ENCODE data around the gene ECE1.

The ECE1 gene

DNA sequence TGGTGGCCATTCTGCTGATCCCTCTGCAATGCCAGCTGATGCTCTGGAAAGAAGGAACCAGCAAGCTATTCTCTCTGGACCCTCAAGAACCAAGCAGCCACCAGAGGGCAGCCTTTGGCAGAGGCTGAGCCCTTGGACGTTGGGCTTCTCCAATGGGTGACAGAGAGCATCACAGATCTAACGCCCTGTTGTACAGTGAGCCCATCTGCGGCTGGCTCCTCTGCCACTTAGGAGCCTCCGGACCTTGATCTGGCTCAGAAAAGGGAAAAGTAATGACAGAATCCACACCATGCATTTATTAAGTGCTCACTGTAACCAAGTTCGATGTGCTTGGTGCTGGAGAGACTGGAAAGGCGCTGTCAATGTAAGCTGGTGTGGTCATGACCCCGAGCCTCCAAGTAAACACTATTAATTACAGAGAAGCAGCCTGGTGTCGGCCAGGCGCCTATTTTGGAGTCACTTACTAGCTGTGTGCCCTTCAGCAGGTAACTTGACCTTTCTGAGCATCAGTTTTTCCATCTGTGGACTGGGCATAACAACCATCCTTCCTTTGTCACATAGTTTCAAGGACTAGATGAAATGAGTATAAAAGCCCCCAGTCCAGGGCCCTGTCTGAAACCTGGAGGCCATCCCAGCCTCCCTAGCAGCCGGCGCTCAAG, 34.9 kb downstream of the ECE1 start:
- Histone ChIP-seq H3K4me1 (ENCODE audit: control insufficient read depth in 1 of 2, insufficient read depth in 2 of 2, low read length in 2 of 2) (peaks cover 2 to 6% of the 10 kb centered on the region in 2 experiments), H4K8ac (ENCODE audit: low read depth, low read length) (no peak overlapping the region), H3K36me3 (ENCODE audit: control insufficient read depth in 1 of 2, insufficient read depth in 2 of 2, low read length in 2 of 2) (peaks cover 9 to 10% of the 10 kb centered on the region in 2 experiments), H3K4me3 (ENCODE audit: low read depth, low read length) (no peak overlapping the region), H3K79me1 (ENCODE audit: low read length) (no peaks in the 10 kb centered on the region), H2AFZ (ENCODE audit: insufficient read depth, low read length, poor library complexity) (no peak overlapping the region), H3K9me3 (ENCODE audit: insufficient read depth, low read depth, low read length) (no peaks in the 10 kb centered on the region), H3K79me2 (ENCODE audit: control insufficient read depth, insufficient read depth, low read length, poor library complexity) (no peaks in the 10 kb centered on the region), H3K9ac (ENCODE audit: low read length) (no peak overlapping the region), H3K23ac (ENCODE audit: low read length) (no peak overlapping the region), H3K18ac (ENCODE audit: low read length) (no peak overlapping the region), H3K4ac (ENCODE audit: low read depth, low read length) (no peak overlapping the region), H3K4me2 (ENCODE audit: low read length) (no peak overlapping the region), H3K14ac (ENCODE audit: low read length) (no peak overlapping the region), H2BK12ac (ENCODE audit: low read length) (no peak overlapping the region), H2BK120ac (ENCODE audit: insufficient read depth, low read length, poor library complexity) (no peak overlapping the region), H3K27me3 (ENCODE audit: insufficient read depth, low read length) (no peaks in the 10 kb centered on the region), H4K91ac (ENCODE audit: low read depth, low read length) (no peak overlapping the region), H3K27ac (ENCODE audit: low read depth, low read length) (no peak overlapping the region), H2BK5ac (ENCODE audit: low read depth, low read length, poor library complexity) (no peak overlapping the region), H4K12ac (ENCODE audit: low read depth, low read length) (no peak overlapping the region), H2AK5ac (ENCODE audit: low read length) (no peak overlapping the region)
- peak; percentile 89 to 94 for DNase-seq
- no CpG with 5 or more reads among the region's 11 CpGs for WGBS (ENCODE audit: extremely low coverage, insufficient coverage, insufficient read length)

DNA sequence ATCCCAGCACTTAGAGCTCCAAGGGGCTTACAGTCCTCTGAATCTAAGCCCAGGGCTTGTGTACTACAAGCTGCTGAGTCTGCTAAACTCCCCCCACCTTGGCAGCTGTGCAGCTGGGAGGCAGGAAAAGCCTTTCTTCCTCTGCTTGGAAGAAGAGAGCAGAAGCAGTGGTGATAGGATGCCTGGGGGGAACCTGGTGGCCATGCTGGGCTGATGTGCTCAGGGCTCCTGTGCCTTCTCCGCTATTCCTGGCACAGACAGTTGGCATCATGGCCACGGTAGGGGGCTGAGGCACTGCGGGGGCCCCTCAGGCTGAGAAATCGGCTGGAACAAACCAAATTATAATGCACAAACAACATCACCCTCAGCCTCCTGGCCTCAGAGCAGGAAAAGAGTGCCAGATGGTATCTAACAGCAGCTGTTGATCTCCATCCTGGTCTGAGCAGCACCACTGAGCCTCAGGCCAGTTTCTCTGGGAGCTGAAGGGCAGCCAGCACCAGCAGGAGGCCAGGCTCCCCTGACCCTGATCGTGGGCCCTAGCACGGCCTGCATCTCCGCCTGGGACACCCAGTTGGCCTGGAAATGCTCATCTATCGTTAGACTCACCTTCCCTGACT, 35.8 kb downstream of the ECE1 start:
- Histone ChIP-seq H2AK5ac (ENCODE audit: low read length) (no peak overlapping the region), H3K9me3 (ENCODE audit: insufficient read depth, low read depth, low read length) (no peaks in the 10 kb centered on the region), H3K79me1 (ENCODE audit: low read length) (no peaks in the 10 kb centered on the region), H3K4me1 (ENCODE audit: control insufficient read depth in 1 of 2, insufficient read depth in 2 of 2, low read length in 2 of 2) (peaks cover 2 to 6% of the 10 kb centered on the region in 2 experiments), H2BK120ac (ENCODE audit: insufficient read depth, low read length, poor library complexity) (no peak overlapping the region), H2BK12ac (ENCODE audit: low read length) (no peak overlapping the region), H3K4me2 (ENCODE audit: low read length) (no peak overlapping the region), H4K12ac (ENCODE audit: low read depth, low read length) (no peak overlapping the region), H4K91ac (ENCODE audit: low read depth, low read length) (no peak overlapping the region), H3K23ac (ENCODE audit: low read length) (no peak overlapping the region), H3K4ac (ENCODE audit: low read depth, low read length) (no peak overlapping the region), H2BK5ac (ENCODE audit: low read depth, low read length, poor library complexity) (no peak overlapping the region), H2AFZ (ENCODE audit: insufficient read depth, low read length, poor library complexity) (no peak overlapping the region), H3K27me3 (ENCODE audit: insufficient read depth, low read length) (no peaks in the 10 kb centered on the region), H3K14ac (ENCODE audit: low read length) (no peak overlapping the region), H3K4me3 (ENCODE audit: low read depth, low read length) (no peak overlapping the region), H4K8ac (ENCODE audit: low read depth, low read length) (no peak overlapping the region), H3K18ac (ENCODE audit: low read length) (no peak overlapping the region), H3K79me2 (ENCODE audit: control insufficient read depth, insufficient read depth, low read length, poor library complexity) (no peaks in the 10 kb centered on the region), H3K36me3 (ENCODE audit: control insufficient read depth in 1 of 2, insufficient read depth in 2 of 2, low read length in 2 of 2) (peaks cover 7 to 8% of the 10 kb centered on the region in 2 experiments), H3K9ac (ENCODE audit: low read length) (no peak overlapping the region), H3K27ac (ENCODE audit: low read depth, low read length) (no peak overlapping the region)
- WGBS (ENCODE audit: extremely low coverage, insufficient coverage, insufficient read length) = no CpG with 5 or more reads among the region's 8 CpGs
- DNase-seq = peak; percentile 86 to 90

DNA sequence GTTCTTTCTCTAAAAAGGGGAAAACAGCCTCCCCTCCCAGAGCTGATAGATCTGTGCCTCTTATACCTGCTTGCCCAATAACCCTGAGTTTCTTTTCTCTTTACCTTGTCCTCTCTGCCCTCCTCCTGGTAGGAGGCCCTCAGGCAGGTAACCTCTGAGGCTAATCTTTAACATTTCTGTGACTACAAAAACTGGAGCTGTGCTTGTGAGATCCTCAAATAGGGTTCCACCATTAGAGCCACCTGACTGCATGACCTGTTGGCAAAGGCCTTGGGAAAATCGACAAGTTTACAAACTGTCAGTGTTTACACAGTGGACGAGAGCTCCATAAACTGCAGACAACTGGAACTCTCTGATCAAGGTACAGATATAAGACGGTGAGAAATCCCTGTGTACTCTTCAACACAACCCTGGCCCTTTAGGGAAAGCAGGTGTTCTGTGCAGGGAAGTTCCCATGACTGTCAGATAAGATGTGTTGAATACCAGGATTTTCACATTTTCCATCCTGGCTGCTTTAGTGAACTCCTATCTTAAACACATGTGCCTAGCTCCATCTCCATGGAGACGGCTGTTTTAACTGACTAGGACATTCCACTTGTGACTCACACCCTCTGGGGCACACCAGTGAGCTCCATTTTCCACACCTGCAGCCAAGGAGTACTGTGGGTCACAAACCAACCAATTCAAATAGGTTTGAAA, 38.3 kb downstream of the ECE1 start:
- Histone ChIP-seq H3K4me3 (ENCODE audit: low read depth, low read length) (no peak overlapping the region), H3K18ac (ENCODE audit: low read length) (no peak overlapping the region), H4K91ac (ENCODE audit: low read depth, low read length) (no peak overlapping the region), H3K36me3 (ENCODE audit: control insufficient read depth in 1 of 2, insufficient read depth in 2 of 2, low read length in 2 of 2) (peaks cover 2 to 3% of the 10 kb centered on the region in 2 experiments), H3K14ac (ENCODE audit: low read length) (no peak overlapping the region), H3K4me2 (ENCODE audit: low read length) (no peak overlapping the region), H2BK12ac (ENCODE audit: low read length) (no peak overlapping the region), H3K23ac (ENCODE audit: low read length) (no peak overlapping the region), H3K79me2 (ENCODE audit: control insufficient read depth, insufficient read depth, low read length, poor library complexity) (no peaks in the 10 kb centered on the region), H2AK5ac (ENCODE audit: low read length) (no peak overlapping the region), H3K9ac (ENCODE audit: low read length) (no peak overlapping the region), H3K27ac (ENCODE audit: low read depth, low read length) (peak overlapping the region; percentile 33), H2BK5ac (ENCODE audit: low read depth, low read length, poor library complexity) (no peak overlapping the region), H2AFZ (ENCODE audit: insufficient read depth, low read length, poor library complexity) (no peak overlapping the region), H4K8ac (ENCODE audit: low read depth, low read length) (no peak overlapping the region), H3K9me3 (ENCODE audit: insufficient read depth, low read depth, low read length) (no peaks in the 10 kb centered on the region), H2BK120ac (ENCODE audit: insufficient read depth, low read length, poor library complexity) (no peak overlapping the region), H3K27me3 (ENCODE audit: insufficient read depth, low read length) (no peaks in the 10 kb centered on the region), H4K12ac (ENCODE audit: low read depth, low read length) (no peak overlapping the region), H3K4ac (ENCODE audit: low read depth, low read length) (no peak overlapping the region), H3K4me1 (ENCODE audit: control insufficient read depth in 1 of 2, insufficient read depth in 2 of 2, low read length in 2 of 2) (peaks cover 2 to 6% of the 10 kb centered on the region in 2 experiments), H3K79me1 (ENCODE audit: low read length) (no peaks in the 10 kb centered on the region)
- DNase-seq = peak; percentile 98 to 100
- no CpG with 5 or more reads among the region's 4 CpGs for WGBS (ENCODE audit: extremely low coverage, insufficient coverage, insufficient read length)

DNA sequence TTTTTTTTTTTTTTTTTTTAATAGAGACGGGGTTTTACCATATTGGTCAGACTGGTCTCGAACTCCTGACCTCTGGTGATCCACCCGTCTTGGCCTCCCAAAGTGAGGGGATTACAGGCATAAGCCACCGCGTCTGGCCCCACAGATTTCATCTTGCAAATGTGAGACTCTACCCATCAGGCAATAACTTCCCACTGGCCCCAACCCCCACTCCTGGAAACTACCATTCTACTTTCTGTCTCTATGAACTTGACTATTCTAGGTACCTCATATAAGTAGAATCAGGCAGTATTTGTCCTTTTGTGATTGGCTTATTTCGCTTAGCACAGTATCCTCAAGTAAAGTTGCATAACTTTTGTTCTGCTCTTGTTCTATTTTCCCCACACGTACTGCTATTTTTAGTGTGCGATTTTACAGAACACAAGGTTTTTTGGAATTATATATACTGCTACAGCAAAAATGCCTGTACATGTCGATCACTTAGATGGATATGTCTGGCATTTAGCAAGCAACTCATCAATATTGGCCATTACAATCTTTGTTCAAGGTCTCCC, 40.2 kb downstream of the ECE1 start:
- Histone ChIP-seq H3K9me3 (ENCODE audit: insufficient read depth, low read depth, low read length) (no peaks in the 10 kb centered on the region), H2BK12ac (ENCODE audit: low read length) (no peak overlapping the region), H3K23ac (ENCODE audit: low read length) (no peak overlapping the region), H3K79me2 (ENCODE audit: control insufficient read depth, insufficient read depth, low read length, poor library complexity) (no peaks in the 10 kb centered on the region), H3K14ac (ENCODE audit: low read length) (no peak overlapping the region), H3K4me3 (ENCODE audit: low read depth, low read length) (no peak overlapping the region), H2AK5ac (ENCODE audit: low read length) (no peak overlapping the region), H4K8ac (ENCODE audit: low read depth, low read length) (no peak overlapping the region), H3K27me3 (ENCODE audit: insufficient read depth, low read length) (no peaks in the 10 kb centered on the region), H4K91ac (ENCODE audit: low read depth, low read length) (no peak overlapping the region), H3K9ac (ENCODE audit: low read length) (no peak overlapping the region), H3K27ac (ENCODE audit: low read depth, low read length) (no peak overlapping the region), H2BK5ac (ENCODE audit: low read depth, low read length, poor library complexity) (no peak overlapping the region), H2BK120ac (ENCODE audit: insufficient read depth, low read length, poor library complexity) (no peak overlapping the region), H3K4me1 (ENCODE audit: control insufficient read depth in 1 of 2, insufficient read depth in 2 of 2, low read length in 2 of 2) (peaks cover 2 to 6% of the 10 kb centered on the region in 2 experiments), H4K12ac (ENCODE audit: low read depth, low read length) (no peak overlapping the region), H3K18ac (ENCODE audit: low read length) (no peak overlapping the region), H3K79me1 (ENCODE audit: low read length) (no peaks in the 10 kb centered on the region), H3K4ac (ENCODE audit: low read depth, low read length) (no peak overlapping the region), H3K36me3 (ENCODE audit: control insufficient read depth in 1 of 2, insufficient read depth in 2 of 2, low read length in 2 of 2) (no peaks in the 10 kb centered on the region), H2AFZ (ENCODE audit: insufficient read depth, low read length, poor library complexity) (no peak overlapping the region), H3K4me2 (ENCODE audit: low read length) (no peak overlapping the region)
- no peak for DNase-seq
- WGBS (ENCODE audit: extremely low coverage, insufficient coverage, insufficient read length) = no CpG with 5 or more reads among the region's 9 CpGs

Data from trophoblast cell (in vitro differentiated cells and primary cell).